DND-41 (cell line): ENCODE measurements around the gene NELFB.

Experiments used
- CTCF ChIP-seq: IDR thresholded peaks from 2 replicates; pipeline ENCODE4 v1.5.1; 2012; ENCODE audit warnings: borderline replicate concordance, low read length, moderate library complexity, mild to moderate bottlenecking; ENCODE audit not compliant: poor library complexity, severe bottlenecking; ENCODE audit errors: extremely low read depth
- EZH2 ChIP-seq: IDR thresholded peaks from 3 replicates; pipeline ENCODE4 v1.6.1; 2012; ENCODE audit warnings: borderline replicate concordance, low read depth, mild to moderate bottlenecking, moderate library complexity, low read length, inconsistent platforms; ENCODE audit not compliant: severe bottlenecking

DNA sequence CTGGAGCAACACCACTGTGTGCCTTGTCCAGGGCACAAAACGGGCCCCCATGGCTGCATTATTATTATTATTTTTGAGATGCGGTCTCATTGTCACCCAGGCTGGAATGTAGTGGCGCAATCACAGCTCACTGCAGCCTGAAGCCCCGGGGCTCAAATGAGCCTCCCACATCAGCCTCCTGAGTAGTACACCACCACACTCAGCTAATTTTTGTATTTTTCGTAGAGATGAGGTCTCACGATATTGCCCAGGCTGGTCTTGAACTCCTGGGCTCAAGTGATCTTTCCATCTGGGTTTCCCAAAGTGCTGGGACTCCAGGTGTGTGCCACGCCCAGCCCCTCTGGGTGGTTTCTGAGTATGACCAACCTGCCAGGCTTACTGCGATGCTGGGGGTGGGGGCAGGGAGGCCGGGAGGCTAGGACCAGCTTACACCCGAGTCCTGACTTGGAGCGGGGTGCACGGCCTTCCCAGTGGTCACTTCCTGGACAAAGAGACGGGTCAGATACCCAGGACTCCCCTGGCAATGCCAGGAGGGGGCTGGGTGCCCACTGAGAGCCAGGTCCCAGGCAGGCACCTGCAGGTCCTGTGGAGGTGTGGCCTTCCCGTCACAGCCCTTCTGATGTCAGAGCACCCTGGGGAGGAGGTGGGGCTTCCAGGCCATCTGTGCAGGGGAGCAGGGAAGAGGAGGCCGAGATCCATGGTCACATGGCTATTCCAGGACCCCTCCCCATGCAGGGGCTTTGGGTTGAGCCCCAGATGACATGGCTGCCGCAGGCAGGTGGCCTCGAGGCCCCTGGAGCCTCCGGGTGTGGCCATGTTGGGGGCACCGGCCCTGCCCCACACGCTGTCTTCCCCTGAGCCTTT is 55.3 kb downstream of the NELFB start:
- TF ChIP-seq CTCF, result no peak
- TF ChIP-seq EZH2, result no peak
